HCT116 (cell line): ENCODE results near the gene RNF169.

Experiments
- CTCF ChIP-seq, 3 experiments: fragments of 200-600 bp in 1 of 3; sonication (generic) in 1 of 3; IDR thresholded peaks in 2 of 3; conservative IDR thresholded peaks in 1 of 3; 2 replicates each; pipeline ENCODE4 v1.5.1; 2012 to 2017; ENCODE audit warnings: low read depth in 2 of 3, low read length in 2 of 3, antibody characterized with exemption in 1 of 3, borderline replicate concordance in 1 of 3, control low read depth in 1 of 3, mild to moderate bottlenecking in 1 of 3, mixed read lengths in 1 of 3, mixed run types in 1 of 3, moderate library complexity in 1 of 3; ENCODE audit not compliant: insufficient read depth in 1 of 3
- POLR2A ChIP-seq: IDR thresholded peaks from 2 replicates; pipeline ENCODE4 v1.7.0; 2011; ENCODE audit warnings: borderline replicate concordance; ENCODE audit not compliant: insufficient read depth, insufficient read length; ENCODE audit errors: extremely low read depth

- TF ChIP-seq CTCF (IDR thresholded peaks at IDR 0.05 in 2 of 3, conservative IDR thresholded peaks at IDR 0.05 in 1 of 3; ENCODE audit: borderline replicate concordance in 1 of 3, insufficient read depth in 1 of 3, low read depth in 2 of 3, low read length in 2 of 3) (no peak), POLR2A (no peak)
Observed at GRCh38 chr11:74707602-74708510, 40.8 kb upstream of the RNF169 start.
